ENCODE measurements around the gene LHX2. TPM values are rescaled to one million over a fixed set of nuclear protein-coding genes. Genes with fewer than 3 reads are reported as not detected.

Gene LHX2
- total and polyA plus RNA-seq, 2 of the 13 experiments (the other 11 are each of a cell fraction or from before 2014, with no cell fraction given): not detected

- TF ChIP-seq ZBTB44 (CRISPR knock-in tag; IDR thresholded peaks at IDR 0.05): no peak
- no peak for TF ChIP-seq ZNF160 (CRISPR knock-in tag; IDR thresholded peaks at IDR 0.05)
- peak; percentile 85; the same call in 1 of the 2 replicates for TF ChIP-seq ZNF800 (CRISPR knock-in tag; IDR thresholded peaks at IDR 0.05)
- peak; percentile 20; the same call in 1 of the 2 replicates for TF ChIP-seq MYPOP (CRISPR knock-in tag; IDR thresholded peaks at IDR 0.05)
- TF ChIP-seq ZZZ3 (CRISPR knock-in tag; IDR thresholded peaks at IDR 0.05; ENCODE audit: borderline replicate concordance): no peak
- no peak for TF ChIP-seq ZNF678 (CRISPR knock-in tag; IDR thresholded peaks at IDR 0.05)
- TF ChIP-seq ZFX (CRISPR knock-in tag; IDR thresholded peaks at IDR 0.05; ENCODE audit: low read depth): no peak
Measured at GRCh38 chr9:124008694-124009530, 2.7 kb upstream of the LHX2 start (continued).

Data from HepG2 (cell line).